GM12878 (cell line): Measurements from ENCODE around the gene RBM6. TPM values are rescaled to one million over a fixed set of nuclear protein-coding genes. Genes with fewer than 3 reads are reported as not detected.

Experiments used
- ATAC-seq: fragments of 200-7000 bp; cut with Tn5 transposase; 3 replicates; pipeline ENCODE4 v1.9.1; 2020; ENCODE audit warnings: mild to moderate bottlenecking, moderate library complexity
- BruUV-seq: library from RNA; stranded (reverse); fragments of 400-500 nt; replicated peaks from 2 replicates; lab custom pipeline; 2021; lab: Mats Ljungman, UMichigan
- CTCF ChIA-PET: fragments of 300-600 bp; sonication (Branson Sonifier 250); formaldehyde crosslinking; extraction: SDS; loops from one replicate; lab custom pipeline; 2021; ENCODE audit warnings: inconsistent platforms; lab: Yijun Ruan, JAX
- POLR2A ChIA-PET: fragments of 350-600 bp; formaldehyde crosslinking; extraction: SDS; loops from one replicate; lab custom pipeline; 2021; ENCODE audit warnings: inconsistent platforms; lab: Charles Lee
- RAD21 ChIA-PET: fragments of 300-600 bp; sonication (Branson Sonifier 250); formaldehyde crosslinking; loops from one replicate; lab custom pipeline; 2023; ENCODE audit warnings: antibody characterized with exemption; ENCODE audit not compliant: unreplicated experiment; lab: Charles Lee
- SMC1A ChIA-PET: fragments of 300-600 bp; sonication (Branson Sonifier 250); formaldehyde crosslinking; loops from one replicate; lab custom pipeline; 2023; ENCODE audit not compliant: unreplicated experiment, uncharacterized antibody; lab: Charles Lee
- DNase-seq: peaks from one replicate; pipeline ENCODE4 v3.0.0-alpha.2; 2011; ENCODE audit warnings: low read depth, low spot score
- FAIRE-seq: peaks from 3 replicates; lab custom pipeline; 2011; peaks lifted over from hg19 to GRCh38; lab: Jason Lieb, UNC
- H2AFZ ChIP-seq: 2 replicates; pipeline ENCODE4 v1.6.0; 2011; ENCODE audit warnings: low read depth, low read length, control low read depth; ENCODE audit not compliant: control insufficient read depth
- H3K27ac ChIP-seq: 2 replicates; pipeline ENCODE4 v1.5.1; 2011; ENCODE audit warnings: control low read depth; ENCODE audit not compliant: control insufficient read depth, insufficient read depth
- H3K27me3 ChIP-seq, 2 experiments: replicated peaks in 1 of 2; 2 replicates each; pipeline versions ENCODE4 v1.6.0 to v1.6.1; 2011; ENCODE audit warnings: low read length in 1 of 2; ENCODE audit not compliant: control insufficient read depth in 2 of 2, insufficient read depth in 2 of 2
- H3K36me3 ChIP-seq, 2 experiments: 2 replicates each; pipeline ENCODE4 v1.5.1; 2011; ENCODE audit warnings: low read length in 1 of 2; ENCODE audit not compliant: control insufficient read depth in 2 of 2, insufficient read depth in 2 of 2
- H3K4me1 ChIP-seq: 2 replicates; pipeline ENCODE4 v1.6.1; 2011; ENCODE audit warnings: mild to moderate bottlenecking, low read length, moderate library complexity, mixed read lengths; ENCODE audit not compliant: control insufficient read depth, insufficient read depth
- H3K4me2 ChIP-seq: 2 replicates; pipeline ENCODE4 v1.6.0; 2011; ENCODE audit warnings: control low read depth; ENCODE audit not compliant: control insufficient read depth, insufficient read depth
- H3K4me3 ChIP-seq: fragments of 200-600 bp; sonication (generic); 2 replicates; pipeline ENCODE4 v1.5.1; 2016
- H3K79me2 ChIP-seq: 2 replicates; pipeline ENCODE4 v1.6.0; 2011; ENCODE audit warnings: low read length; ENCODE audit not compliant: control insufficient read depth, insufficient read depth
- H3K9ac ChIP-seq: 2 replicates; pipeline ENCODE4 v1.8.0; 2011; ENCODE audit warnings: low read length, control low read depth, mixed read lengths; ENCODE audit not compliant: control insufficient read depth, insufficient read depth
- H3K9me3 ChIP-seq: replicated peaks from 3 replicates; pipeline ENCODE4 v1.5.1; 2011; ENCODE audit warnings: mild to moderate bottlenecking, low read length; ENCODE audit not compliant: control insufficient read depth, insufficient read depth
- H4K20me1 ChIP-seq: 2 replicates; pipeline ENCODE4 v1.6.0; 2011; ENCODE audit not compliant: control insufficient read depth, insufficient read depth
- ASH2L ChIP-seq: fragments of 300-600, 200-600 bp; sonication (generic); IDR thresholded peaks from 2 replicates; pipeline ENCODE4 v1.6.1; 2017; ENCODE audit warnings: low read depth, mild to moderate bottlenecking, borderline replicate concordance
- ATF7 ChIP-seq: fragments of 450-650 bp; IDR thresholded peaks from 2 replicates; pipeline ENCODE4 v1.6.1; 2016; ENCODE audit warnings: low read depth, mild to moderate bottlenecking
- BHLHE40 ChIP-seq, 2 experiments: fragments of 450-650 bp in 1 of 2; IDR thresholded peaks; 2 replicates each; pipeline ENCODE4 v1.6.1; 2011 to 2017; ENCODE audit warnings: low read depth in 2 of 2, borderline replicate concordance in 1 of 2, improper control_type of control experiment in 1 of 2, low read length in 1 of 2, mild to moderate bottlenecking in 1 of 2
- CHD4 ChIP-seq: fragments of 200-600 bp; sonication (generic); IDR thresholded peaks from 2 replicates; pipeline ENCODE4 v1.6.1; 2016; ENCODE audit warnings: mild to moderate bottlenecking
- HDAC6 ChIP-seq: fragments of 200-600 bp; sonication (generic); IDR thresholded peaks from one replicate; pipeline ENCODE4 v1.8.0; 2017; ENCODE audit warnings: antibody characterized with exemption; ENCODE audit not compliant: unreplicated experiment
- MYB ChIP-seq: fragments of 150-350 bp; IDR thresholded peaks from 2 replicates; pipeline ENCODE4 v1.6.1; 2014; ENCODE audit warnings: mild to moderate bottlenecking, low read depth, low read length, borderline replicate concordance
- POLR2AphosphoS2 ChIP-seq: IDR thresholded peaks from 2 replicates; pipeline ENCODE4 v1.6.1; 2011; ENCODE audit warnings: low read depth, mild to moderate bottlenecking, low read length, improper control_type of control experiment, moderate library complexity
- RELB ChIP-seq: fragments of 450-650 bp; IDR thresholded peaks from 2 replicates; pipeline ENCODE4 v1.6.1; 2017; ENCODE audit warnings: low read depth, mild to moderate bottlenecking, moderate library complexity
- RFX5 ChIP-seq: IDR thresholded peaks from 2 replicates; pipeline ENCODE4 v1.6.1; 2011; ENCODE audit warnings: low read depth, low read length, improper control_type of control experiment
- STAT1 ChIP-seq: fragments of 450-650 bp; conservative IDR thresholded peaks from 2 replicates; pipeline ENCODE4 v1.6.1; 2014; ENCODE audit warnings: antibody characterized with exemption, mild to moderate bottlenecking
- WGBS: methylation state at CpG from one replicate; pipeline ENCODE4 v1.1.6; 2016; ENCODE audit warnings: low lambda C conversion rate; ENCODE audit not compliant: insufficient replicate concordance, insufficient coverage; ENCODE audit errors: missing lambda C conversion rate; 5-methylcytosine and 5-hydroxymethylcytosine counted together
- in situ Hi-C: fragments of 300-500 bp; cut with MboI; formaldehyde crosslinking; loops from 9 replicates; pipeline ENCODE4 v1.14.3; 2018; ENCODE audit warnings: mixed read lengths
- intact Hi-C: fragments of 100-400 bp; cut with micrococcal nuclease; formaldehyde crosslinking; loops from one replicate; pipeline ENCODE4 v1.14.2; 2022; ENCODE audit not compliant: unreplicated experiment
- polyA plus RNA-seq, 11 experiments: library from polyadenylated mRNA; depleted of rRNA in 4 of 11; unstranded in 6 of 11; stranded (reverse) in 5 of 11; fragments of >200 nt; fragmentation: Nextera tagmentation in 4 of 11; fragmentation: Illumina TruSeq in 1 of 11; extraction: Ambion mirVana in 4 of 11; extraction: Trizol in 1 of 11; gene quantifications; 1 replicate in 1 of 11; 2 replicates in 10 of 11; pipeline versions ENCODE4 v1.2.1 to v1.2.3, GENCODE V29; 2011 to 2016; ENCODE audit warnings: inconsistent platforms in 2 of 11, missing spikeins in 2 of 11, low read depth in 1 of 11
- total RNA-seq, 4 experiments: library from RNA; depleted of rRNA in 3 of 4; stranded (reverse); fragments of >200 nt in 3 of 4; fragmentation: Illumina TruSeq in 1 of 4; extraction: Trizol in 1 of 4; gene quantifications; 2 replicates each; pipeline versions ENCODE4 v1.2.1 to v1.2.3, GENCODE V29; 2013 to 2021
- TF ChIP-seq, protein P1 (sequence below), 3 experiments: IDR thresholded peaks in 2 of 3; conservative IDR thresholded peaks in 1 of 3; 2 replicates each; pipeline ENCODE4 v1.5.1; 2011; ENCODE audit warnings: low read depth in 3 of 3, low read length in 3 of 3, mild to moderate bottlenecking in 3 of 3, control low read depth in 2 of 3, moderate library complexity in 2 of 3, inconsistent platforms in 1 of 3, mixed read lengths in 1 of 3; ENCODE audit not compliant: control insufficient read depth in 2 of 3, insufficient read depth in 1 of 3; ENCODE audit errors: extremely low read depth in 1 of 3

Gene RBM6
- total and polyA plus RNA-seq, 10 of the 15 experiments (the other 5 are each of a cell fraction or from before 2014, with no cell fraction given), result 45.3 to 103 (median 81.3) TPM

DNA sequence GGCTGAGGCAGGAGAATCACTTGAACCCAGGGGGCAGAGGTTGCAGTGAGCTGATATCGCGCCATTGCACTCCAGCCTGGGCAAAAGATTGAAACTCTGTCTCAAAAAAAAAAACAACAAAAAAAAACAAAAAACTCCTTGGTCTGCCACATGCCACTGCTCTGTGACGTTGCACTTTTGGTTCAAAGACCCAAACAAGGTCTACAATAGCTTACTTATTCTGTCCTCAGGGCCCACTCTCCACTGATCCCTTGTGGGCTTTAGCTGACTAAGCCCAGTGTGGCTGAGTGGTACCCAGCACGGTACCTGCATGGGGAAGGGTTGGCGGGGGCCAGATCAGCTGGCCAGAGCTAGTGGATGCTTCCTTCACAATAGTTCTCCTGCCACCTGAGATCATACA lies 12.2 kb upstream of the RBM6 start:
- POLR2A ChIA-PET, result interaction anchor here (0.6 to 1.9 kb wide), 3 partner anchors 8 to 22 kb away, joined by 3 to 5 read pairs (median 3); no protein-coding TSS in a partner anchor
- H3K9me3 ChIP-seq, result no peaks in the 10 kb centered on the region
- intact Hi-C loops (no loop called here), in situ Hi-C loops (no loop called here)
- no peak overlapping the region for H2AFZ ChIP-seq
- BruUV-seq, result no TSS peak
- no peaks in the 10 kb centered on the region for H4K20me1 ChIP-seq
- ATAC-seq (no peak), FAIRE-seq (no peak), DNase-seq (no peak)
- H3K27ac ChIP-seq, result no peak overlapping the region
- no peak overlapping the region for H3K4me2 ChIP-seq
- RAD21 ChIA-PET, result interaction anchor here (1.0 kb wide), 2 partner anchors 12 to 88 kb away, joined by 3 read pairs; partner anchors contain the start of gene RBM6
- CTCF ChIA-PET, result interaction anchor here (0.6 to 2.6 kb wide), 7 partner anchors 8 to 140 kb away, joined by 3 to 6 read pairs (median 3); no protein-coding TSS in a partner anchor
- WGBS, result 97% methylated on average over 5 of the region's 5 CpGs
- SMC1A ChIA-PET, result interaction anchor here (0.6 to 0.8 kb wide), 2 partner anchors 50 to 103 kb away, joined by 3 read pairs; no protein-coding TSS in a partner anchor
- no peaks in the 10 kb centered on the region for H3K27me3 ChIP-seq
- no peaks in the 10 kb centered on the region for H3K79me2 ChIP-seq
- no peak overlapping the region for H3K9ac ChIP-seq
- H3K4me1 ChIP-seq, result no peaks in the 10 kb centered on the region; the same call in 1 of the 2 replicates
- TF ChIP-seq, protein P1, sequence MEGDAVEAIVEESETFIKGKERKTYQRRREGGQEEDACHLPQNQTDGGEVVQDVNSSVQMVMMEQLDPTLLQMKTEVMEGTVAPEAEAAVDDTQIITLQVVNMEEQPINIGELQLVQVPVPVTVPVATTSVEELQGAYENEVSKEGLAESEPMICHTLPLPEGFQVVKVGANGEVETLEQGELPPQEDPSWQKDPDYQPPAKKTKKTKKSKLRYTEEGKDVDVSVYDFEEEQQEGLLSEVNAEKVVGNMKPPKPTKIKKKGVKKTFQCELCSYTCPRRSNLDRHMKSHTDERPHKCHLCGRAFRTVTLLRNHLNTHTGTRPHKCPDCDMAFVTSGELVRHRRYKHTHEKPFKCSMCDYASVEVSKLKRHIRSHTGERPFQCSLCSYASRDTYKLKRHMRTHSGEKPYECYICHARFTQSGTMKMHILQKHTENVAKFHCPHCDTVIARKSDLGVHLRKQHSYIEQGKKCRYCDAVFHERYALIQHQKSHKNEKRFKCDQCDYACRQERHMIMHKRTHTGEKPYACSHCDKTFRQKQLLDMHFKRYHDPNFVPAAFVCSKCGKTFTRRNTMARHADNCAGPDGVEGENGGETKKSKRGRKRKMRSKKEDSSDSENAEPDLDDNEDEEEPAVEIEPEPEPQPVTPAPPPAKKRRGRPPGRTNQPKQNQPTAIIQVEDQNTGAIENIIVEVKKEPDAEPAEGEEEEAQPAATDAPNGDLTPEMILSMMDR (IDR thresholded peaks at IDR 0.05 in 2 of 3, conservative IDR thresholded peaks at IDR 0.05 in 1 of 3; ENCODE audit: control insufficient read depth in 2 of 3, extremely low read depth in 1 of 3, insufficient read depth in 1 of 3, low read depth in 3 of 3, low read length in 3 of 3), result no peak
- no peak for TF ChIP-seq CHD4
- TF ChIP-seq BHLHE40 (IDR thresholded peaks at IDR 0.05; ENCODE audit: borderline replicate concordance in 1 of 2, low read depth in 2 of 2, low read length in 1 of 2), result no peak
- TF ChIP-seq HDAC6, result no peak
- TF ChIP-seq ATF7, result no peak
- TF ChIP-seq POLR2AphosphoS2, result no peak
- no peak for TF ChIP-seq MYB
- no peak for TF ChIP-seq STAT1
- no peak for TF ChIP-seq RFX5
- TF ChIP-seq ASH2L, result no peak
- no peak for TF ChIP-seq RELB
- H3K36me3 ChIP-seq, result no peaks in the 10 kb centered on the region
- H3K4me3 ChIP-seq, result no peak overlapping the region
